EL (cell line): ENCODE data around the gene LOXL4.
"Not testable (repeated sequence)": the region's sequence is repeated elsewhere in the genome, so short reads cannot be mapped to it uniquely, and the experiment has no call there.

Experiments
- DNase-seq: peaks from one replicate; pipeline ENCODE4 v3.0.0-alpha.2; 2016

Gene LOXL4

DNA sequence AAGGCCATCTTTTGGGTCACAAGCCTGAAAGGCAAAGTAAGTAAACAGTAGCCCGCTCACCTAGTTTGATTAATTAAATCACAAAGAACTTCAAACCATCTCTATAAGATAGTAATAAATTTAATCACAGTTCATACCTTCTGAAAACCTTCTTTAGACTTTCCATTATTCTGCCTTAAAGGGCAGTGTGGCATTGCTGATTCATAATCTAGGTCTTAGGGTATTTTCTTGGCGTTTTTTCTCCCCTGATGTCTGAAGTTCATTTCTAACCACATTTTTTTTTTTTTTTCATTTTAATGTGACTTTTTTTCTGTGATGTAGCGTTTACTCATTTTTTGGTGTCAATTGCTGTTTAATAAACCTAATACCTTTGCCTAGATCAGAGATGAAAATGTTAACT lies 27.5 kb downstream of the LOXL4 start:
- no peak for DNase-seq

DNA sequence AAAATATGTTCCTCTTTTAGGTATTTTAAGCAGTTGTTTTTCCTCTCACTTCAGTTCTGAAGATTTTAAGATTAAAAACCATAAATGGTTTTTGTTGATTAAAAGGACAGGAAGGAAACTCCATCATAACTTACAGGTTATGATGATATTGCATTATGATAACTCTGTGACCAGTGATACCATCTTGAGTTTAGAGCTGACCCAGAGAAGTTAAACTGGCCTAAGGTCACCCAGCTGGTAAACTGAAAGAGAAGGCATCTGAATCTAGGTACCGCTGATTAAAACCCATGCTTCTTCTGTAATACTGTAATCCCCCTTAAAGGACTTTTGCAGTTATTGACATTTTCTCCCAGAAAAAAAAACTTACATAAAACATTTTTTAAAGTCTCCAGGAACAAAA lies 29.6 kb downstream of the LOXL4 start:
- DNase-seq = no peak

DNA sequence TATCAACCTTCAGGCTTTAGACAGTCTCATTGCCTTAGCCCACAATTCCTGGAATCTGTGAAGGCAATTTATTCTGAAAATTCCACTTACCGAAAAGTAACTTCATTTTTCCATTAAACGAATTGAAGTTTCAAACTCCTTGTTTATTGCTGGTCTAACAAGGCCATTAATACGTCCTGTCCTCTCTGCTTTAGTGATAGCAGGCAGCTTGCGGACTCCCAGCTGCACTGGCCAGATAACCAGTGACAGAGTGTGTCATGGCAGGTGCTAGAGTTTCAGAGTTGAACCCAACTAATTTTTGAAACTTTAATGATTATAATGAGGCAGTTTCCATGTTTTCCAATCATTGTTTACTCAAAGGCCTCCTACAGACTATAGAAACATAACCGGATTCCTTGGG lies 31.1 kb downstream of the LOXL4 start:
- DNase-seq = no peak

DNA sequence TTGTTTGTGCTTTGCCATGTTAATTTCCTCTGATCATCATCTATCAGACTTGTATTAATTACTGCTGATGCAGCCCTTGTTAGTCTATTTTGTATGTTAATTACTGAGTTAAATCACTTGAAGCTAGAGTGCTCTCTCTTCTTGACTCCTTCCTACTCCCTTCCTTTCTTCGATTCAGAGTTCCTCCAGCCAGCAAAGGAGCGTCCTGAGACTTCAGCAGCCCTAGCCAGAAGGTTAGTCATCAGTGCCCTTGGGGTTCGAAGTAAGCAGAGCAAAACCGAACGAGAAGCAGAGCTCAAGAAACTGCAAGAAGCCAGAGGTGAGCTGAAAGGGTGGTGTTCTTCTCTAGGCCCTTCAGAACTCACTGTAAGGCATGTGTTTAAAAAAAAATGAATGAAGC lies 32.1 kb downstream of the LOXL4 start:
- DNase-seq = no peak

DNA sequence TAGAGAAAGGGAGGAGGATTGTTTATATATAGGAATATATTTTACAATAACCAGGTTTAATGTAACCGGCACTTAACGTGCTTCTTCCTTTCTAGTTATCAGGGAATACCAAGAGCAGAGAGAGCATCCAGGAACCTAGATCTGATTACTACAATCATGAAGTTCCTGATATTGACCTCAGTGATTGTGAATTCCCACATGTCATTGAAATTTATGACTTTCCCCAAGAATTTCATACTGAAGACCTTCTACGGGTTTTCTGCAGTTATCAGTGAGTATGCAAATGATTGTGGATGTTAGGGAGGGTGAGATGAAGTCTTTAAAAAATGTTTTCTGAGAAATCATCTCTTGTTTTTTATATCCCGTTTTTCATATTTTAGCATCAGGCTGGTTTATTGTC lies 36.6 kb downstream of the LOXL4 start:
- DNase-seq = no peak

DNA sequence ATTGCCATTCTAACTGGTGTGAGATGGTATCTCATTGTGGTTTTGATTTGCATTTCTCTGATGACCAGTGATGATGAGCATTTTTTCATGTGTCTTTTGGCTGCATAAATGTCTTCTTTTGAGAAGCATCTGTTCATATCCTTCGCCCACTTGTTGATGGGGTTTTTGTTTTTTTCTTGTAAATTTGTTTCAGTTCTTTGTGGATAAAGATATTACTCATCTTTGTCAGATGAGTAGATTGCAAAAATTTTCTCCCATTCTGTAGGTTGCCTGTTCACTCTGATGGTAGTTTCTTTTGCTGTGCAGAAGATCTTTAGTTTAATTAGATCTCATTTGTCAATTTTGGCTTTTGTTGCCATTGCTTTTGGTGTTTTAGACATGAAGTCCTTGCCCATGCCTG lies 39.7 kb downstream of the LOXL4 start:
- DNase-seq = not testable (repeated sequence)

DNA sequence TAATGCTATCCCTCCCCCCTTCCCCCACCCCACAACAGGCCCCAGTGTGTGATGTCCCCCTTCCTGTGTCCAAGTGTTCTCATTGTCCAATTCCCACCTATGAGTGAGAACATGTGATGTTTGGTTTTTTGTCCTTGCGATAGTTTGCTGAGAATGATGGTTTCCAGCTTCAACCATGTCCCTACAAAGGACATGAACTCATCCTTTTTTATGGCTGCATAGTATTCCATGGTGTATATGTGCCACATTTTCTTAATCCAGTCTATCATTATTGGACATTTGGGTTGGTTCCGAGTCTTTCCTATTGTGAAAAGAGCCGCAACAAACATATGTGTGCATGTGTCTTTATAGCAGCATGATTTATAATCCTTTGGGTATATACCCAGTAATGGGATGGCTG lies 40.3 kb downstream of the LOXL4 start:
- not testable (repeated sequence) for DNase-seq

DNA sequence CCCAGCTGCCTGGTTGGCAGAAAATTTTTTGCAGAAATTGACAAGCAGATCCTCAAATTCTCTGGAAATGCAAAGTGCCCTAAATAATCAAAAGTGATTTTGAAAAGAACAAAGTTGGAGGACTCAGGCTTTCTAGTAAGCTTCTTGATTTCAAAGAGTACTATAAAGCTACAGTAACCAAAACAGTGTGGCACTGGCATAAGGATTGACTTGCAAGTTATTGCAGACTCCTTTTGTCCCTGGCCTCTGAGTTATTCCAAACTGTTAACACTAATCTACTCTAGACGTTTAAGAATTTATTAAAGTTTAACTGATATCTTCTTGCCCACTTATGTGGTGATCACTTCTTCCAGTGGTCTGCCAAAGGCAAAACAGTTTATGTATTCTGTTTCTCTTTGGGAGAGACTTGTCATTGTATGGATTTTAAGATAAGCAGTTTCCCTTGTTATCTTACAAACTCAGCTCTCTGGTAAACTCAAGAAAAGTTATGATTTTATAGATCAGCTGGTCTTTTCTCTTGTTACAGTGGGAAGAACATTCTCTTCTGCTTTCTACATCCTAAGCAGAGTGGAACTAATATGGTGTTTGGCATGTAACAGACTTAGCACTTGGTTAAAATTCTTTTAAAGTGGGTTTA lies 41.4 kb downstream of the LOXL4 start:
- DNase-seq = no peak

DNA sequence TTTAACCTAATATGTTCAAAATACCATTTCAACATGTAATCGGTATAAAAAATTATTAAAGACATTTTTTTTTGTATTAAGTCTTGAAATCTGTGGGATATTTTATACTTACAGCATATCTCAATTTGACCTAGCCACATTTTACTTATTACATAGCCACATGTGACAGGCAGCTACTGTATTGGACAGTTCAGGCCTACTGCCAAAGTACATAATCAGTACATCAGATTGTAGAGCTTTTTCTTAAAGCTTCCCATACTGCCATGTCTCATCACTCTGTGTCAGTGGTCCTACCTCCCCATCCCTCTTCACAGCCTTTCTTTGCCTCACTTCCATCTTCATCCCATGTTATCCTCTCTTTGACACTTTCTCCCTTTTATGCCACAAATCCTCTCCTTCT lies 43.0 kb downstream of the LOXL4 start:
- peak; percentile 23 for DNase-seq

DNA sequence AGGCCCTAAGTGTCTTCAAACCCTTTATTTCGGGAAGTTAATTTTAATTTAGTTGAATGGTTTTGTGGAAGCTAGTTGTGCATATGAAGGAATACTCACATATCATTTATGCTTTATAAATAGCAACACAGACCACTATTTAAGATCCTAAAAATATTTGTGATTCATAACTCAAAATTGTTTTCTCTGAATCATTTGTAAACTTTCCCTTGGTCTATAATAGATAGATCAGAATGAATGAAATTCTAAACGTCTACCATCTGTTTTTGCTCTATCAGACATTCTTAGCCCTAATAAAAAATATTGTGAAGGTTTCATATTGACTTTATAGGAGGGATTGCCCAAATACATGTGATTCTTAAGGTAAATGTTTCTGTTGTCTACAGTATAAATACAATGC lies 43.5 kb downstream of the LOXL4 start:
- DNase-seq = peak; percentile 57

DNA sequence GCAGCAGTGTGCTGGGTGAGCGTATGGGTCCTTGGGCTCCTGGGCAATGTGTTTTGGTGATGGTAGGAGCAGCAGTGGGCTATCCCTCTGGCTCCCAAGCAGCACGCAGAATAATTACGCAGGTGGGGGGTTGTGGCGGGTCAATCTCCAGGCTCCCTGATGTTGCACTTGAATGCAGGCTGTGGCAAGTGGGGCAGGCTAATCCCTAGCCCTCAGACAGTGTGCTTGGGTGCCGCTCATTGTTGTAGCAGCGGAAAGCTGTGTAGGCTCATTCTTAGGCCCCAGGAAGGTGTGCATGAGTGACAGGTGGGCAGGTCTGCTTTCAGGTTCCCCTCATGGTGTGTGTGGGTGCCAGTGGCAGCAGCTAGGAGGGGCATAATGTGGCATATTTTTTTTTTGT lies 44.1 kb downstream of the LOXL4 start:
- no peak for DNase-seq

DNA sequence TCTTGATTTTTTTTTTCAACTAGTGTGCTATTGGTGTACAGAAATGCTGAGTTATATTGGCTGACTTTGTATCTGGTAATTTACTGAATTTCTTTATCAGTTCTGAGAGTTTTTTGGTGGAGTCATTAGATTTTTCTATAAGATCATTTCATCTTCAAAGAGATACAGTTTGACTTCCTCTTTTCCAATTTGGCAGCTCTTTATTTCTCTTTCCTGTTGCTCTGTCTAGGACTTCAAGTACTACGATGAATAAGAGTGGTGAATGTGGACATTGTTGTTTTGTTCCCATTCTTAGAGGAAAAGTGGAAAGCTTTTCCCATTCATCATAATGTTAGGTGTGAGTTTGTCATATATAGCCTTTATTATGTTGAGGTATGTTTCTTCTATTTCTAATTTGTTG lies 50.2 kb downstream of the LOXL4 start:
- DNase-seq = no peak

DNA sequence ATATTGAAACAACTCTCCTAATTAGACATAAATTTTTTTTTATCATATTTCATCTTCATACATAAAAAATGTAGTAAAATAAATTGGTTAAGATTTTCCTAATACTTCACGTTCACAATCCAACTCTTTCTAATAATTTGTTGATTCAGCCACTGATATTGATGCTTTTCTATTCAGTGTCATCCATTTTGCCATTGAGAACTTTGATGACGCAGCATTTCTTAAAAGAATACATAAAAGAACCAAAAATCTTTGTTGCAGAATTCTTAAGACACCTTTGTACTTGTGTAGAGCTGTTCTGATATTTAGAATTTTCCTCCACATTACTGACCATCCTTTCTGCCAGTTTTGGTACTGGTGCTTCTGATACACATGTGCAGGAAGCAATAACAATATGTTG lies 52.6 kb downstream of the LOXL4 start:
- no peak for DNase-seq

DNA sequence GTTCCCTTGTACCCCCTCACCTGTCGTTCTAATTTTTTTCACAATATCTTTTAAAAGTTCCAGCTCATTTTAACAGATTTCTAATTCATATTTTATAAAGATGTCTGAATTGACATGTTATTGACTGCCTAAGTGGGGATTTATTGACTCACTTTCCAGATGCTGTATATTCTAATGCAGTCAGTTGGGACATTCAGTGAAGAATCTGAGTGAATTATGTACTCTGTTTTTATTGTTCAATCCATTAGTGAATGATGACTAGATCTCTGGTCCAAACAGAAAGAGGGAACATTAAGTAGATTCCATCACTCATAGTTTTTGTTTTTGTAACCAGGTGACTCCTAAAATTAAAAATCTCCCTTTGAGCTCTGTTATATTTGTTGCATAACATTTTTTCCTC lies 54.3 kb downstream of the LOXL4 start:
- no peak for DNase-seq

DNA sequence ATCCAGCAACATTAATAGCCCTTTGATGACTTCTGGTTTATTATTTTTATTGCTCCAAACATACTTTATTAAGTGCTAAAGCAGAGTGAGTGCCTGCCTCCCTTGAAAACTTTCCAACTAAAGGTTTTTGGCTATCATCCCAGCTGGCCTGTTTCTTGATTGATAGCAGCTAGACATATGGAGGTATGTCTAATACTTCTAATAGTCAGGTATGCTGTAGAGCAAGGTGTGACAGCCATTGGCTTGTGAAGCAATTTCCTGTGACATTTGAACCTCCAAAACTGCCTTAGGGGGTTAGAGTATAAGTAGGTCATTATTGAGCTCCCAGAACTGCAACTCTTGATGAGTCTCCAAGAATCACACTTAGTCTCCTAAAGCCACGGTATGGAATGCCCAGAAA lies 55.8 kb downstream of the LOXL4 start:
- DNase-seq = no peak

DNA sequence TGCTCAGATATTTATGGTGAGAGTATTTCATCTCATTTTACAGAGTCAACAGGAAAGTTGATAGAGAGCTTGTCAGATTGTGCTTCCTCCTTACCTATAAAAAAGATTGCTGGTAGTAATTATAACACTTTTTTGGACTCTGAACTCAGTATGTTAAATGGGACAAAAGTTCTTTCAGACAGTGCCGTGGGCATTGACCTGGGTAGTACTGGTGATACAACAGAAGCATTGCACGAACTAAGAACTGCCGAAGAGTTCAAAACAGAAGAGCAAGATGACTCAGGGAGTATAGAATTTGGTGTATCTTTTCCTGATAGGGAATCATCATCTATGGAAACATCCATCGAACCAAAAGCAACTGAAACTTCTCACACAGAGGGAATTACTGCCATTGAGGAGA lies 58.6 kb downstream of the LOXL4 start:
- DNase-seq = no peak

DNA sequence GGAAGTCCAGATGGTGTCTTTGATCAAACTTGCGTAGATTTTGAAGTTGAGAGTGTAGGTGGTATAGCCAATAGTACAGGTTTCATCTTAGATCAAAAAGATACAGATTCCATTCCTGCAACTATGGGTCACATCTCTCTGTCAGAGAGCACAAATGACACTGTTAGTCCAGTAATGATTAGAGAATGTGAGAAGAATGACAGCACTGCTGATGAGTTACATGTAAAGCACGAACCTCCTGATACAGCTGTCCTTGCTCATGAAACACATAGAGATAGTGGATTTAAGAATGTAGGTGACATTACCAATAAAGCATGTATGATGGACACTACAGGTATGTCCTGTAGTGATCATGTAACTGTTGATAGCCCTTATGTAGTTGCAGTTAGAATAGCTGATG lies 59.1 kb downstream of the LOXL4 start:
- DNase-seq = peak; percentile 52

DNA sequence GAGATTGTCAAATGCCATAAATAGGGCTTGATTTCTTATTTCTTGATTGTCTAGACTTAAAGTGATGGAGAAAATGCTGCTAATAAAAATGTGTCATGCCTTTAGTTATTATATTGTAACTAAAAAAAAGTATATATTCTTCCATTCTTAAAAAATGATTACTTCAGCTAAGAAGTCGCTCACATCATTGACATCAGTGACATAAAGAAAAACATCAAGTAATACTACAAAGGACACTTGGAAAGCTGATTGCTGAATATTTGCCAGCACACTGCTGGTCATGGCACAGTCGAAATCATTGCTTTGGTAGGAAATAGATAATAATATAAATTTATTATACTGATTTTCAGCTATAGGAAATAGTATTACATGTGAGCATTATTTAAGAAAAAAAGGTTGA lies 62.6 kb downstream of the LOXL4 start:
- no peak for DNase-seq

DNA sequence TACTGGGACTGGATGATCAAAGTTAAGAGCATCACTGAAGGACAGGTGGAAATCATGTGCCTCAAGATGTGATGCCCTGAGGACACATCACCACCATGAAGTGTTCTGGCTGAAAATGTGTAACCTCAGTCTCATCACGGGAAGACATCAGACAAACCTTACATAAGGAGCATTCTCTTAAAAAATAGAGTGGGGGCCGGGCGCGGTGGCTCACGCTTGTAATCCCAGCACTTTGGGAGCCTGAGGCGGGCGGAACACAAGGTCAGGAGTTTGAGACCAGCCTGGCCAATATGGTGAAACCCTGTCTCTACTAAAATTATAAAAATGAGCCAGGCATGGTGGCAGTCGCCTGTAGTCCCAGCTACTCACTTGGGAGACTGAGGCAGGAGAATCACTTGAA lies 65.6 kb downstream of the LOXL4 start:
- no peak for DNase-seq

DNA sequence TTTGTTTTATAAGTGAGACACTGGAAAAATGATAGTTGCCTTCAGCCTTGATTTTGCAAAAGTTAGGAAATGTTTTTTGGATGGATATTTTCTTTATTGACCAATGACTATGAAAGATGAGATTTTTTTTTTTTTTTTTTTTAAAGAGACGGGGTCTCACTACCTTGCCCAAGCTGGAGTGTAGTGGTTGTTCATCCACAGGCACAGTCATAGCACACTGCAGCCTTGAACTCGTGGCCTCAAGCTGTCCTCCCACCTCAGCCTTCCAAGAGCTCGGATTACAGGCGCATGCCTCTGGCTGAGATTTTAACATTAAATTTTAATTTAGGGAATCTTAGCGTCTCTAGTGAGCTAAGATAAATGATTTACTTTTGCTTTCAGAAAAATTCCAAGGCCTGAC lies 66.2 kb downstream of the LOXL4 start:
- DNase-seq = no peak
